GM18502 (cell line): ENCODE results near the gene VCX3A.
"Not testable (repeated sequence)": the region's sequence is repeated elsewhere in the genome, so short reads cannot be mapped to it uniquely, and the experiment has no call there.

Experiments
- ATAC-seq: cut with Tn5 transposase; IDR thresholded peaks from one replicate; pipeline ENCODE4 v1.9.1; 2021; ENCODE audit warnings: mild to moderate bottlenecking; ENCODE audit not compliant: unreplicated experiment, poor library complexity

The VCX3A gene

GRCh38 chrX:6535018-6535417 is at the start of gene VCX3A:
TSS of gene VCX3A (minus strand) at chrX:6535118. CDS start at chrX:6534497, 621 bp downstream.
- ATAC-seq = not testable (repeated sequence)

- ATAC-seq = no peak
Observed at GRCh38 chrX:6574762-6575161, 39.8 kb upstream of the VCX3A start.

GRCh38 chrX:6568031-6568430 is 33.1 kb upstream of the VCX3A start:
- ATAC-seq = no peak

GRCh38 chrX:6558979-6559378 is 24.1 kb upstream of the VCX3A start:
- ATAC-seq = no peak

- no peak for ATAC-seq
Observed at GRCh38 chrX:6557690-6558089, 22.8 kb upstream of the VCX3A start.

GRCh38 chrX:6550999-6551398 is 16.1 kb upstream of the VCX3A start:
- no peak for ATAC-seq

GRCh38 chrX:6545712-6546111 is 10.8 kb upstream of the VCX3A start:
- ATAC-seq = no peak

GRCh38 chrX:6526564-6527136 is 8.3 kb downstream of the VCX3A start:
- ATAC-seq = no peak

GRCh38 chrX:6517376-6517775 is 17.5 kb downstream of the VCX3A start:
- ATAC-seq = no peak

- no peak for ATAC-seq
Observed at GRCh38 chrX:6506444-6506843, 28.5 kb downstream of the VCX3A start.

- ATAC-seq = no peak
Observed at GRCh38 chrX:6505960-6506359, 29.0 kb downstream of the VCX3A start.

GRCh38 chrX:6500719-6501118 is 34.2 kb downstream of the VCX3A start:
- no peak for ATAC-seq

- ATAC-seq = no peak
Observed at GRCh38 chrX:6498324-6498723, 36.6 kb downstream of the VCX3A start.
